Measurements from ENCODE around the gene PRKAA1.

GRCh38 chr5:40798012-40798800 is at the start of gene PRKAA1:
- peak; percentile 61 for TF ChIP-seq POLR2A (IDR thresholded peaks at IDR 0.05)
- TF ChIP-seq, protein P1, sequence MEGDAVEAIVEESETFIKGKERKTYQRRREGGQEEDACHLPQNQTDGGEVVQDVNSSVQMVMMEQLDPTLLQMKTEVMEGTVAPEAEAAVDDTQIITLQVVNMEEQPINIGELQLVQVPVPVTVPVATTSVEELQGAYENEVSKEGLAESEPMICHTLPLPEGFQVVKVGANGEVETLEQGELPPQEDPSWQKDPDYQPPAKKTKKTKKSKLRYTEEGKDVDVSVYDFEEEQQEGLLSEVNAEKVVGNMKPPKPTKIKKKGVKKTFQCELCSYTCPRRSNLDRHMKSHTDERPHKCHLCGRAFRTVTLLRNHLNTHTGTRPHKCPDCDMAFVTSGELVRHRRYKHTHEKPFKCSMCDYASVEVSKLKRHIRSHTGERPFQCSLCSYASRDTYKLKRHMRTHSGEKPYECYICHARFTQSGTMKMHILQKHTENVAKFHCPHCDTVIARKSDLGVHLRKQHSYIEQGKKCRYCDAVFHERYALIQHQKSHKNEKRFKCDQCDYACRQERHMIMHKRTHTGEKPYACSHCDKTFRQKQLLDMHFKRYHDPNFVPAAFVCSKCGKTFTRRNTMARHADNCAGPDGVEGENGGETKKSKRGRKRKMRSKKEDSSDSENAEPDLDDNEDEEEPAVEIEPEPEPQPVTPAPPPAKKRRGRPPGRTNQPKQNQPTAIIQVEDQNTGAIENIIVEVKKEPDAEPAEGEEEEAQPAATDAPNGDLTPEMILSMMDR (IDR thresholded peaks at IDR 0.05) = peak; percentile 64 to 68 (median 67)
